ENCODE data around the gene SORBS2.

The SORBS2 gene

GRCh38 chr4:185623444-185624258 is 188.3 kb downstream of the SORBS2 start:
- POLR2A ChIA-PET (ENCODE audit: low non-redundant PET): no interaction called here
- TF ChIP-seq CTCF (conservative IDR thresholded peaks at IDR 0.05; ENCODE audit: low read depth): no peak
- CTCF ChIA-PET: no interaction called here

GRCh38 chr4:185608185-185608584 is 203.8 kb downstream of the SORBS2 start:
- no peak overlapping the region for H3K27ac ChIP-seq
- CTCF ChIA-PET: no interaction called here
- no peak for TF ChIP-seq CTCF (conservative IDR thresholded peaks at IDR 0.05; ENCODE audit: low read depth)
- DNase-seq (ENCODE audit: low spot score): no peak
- POLR2A ChIA-PET (ENCODE audit: low non-redundant PET): no interaction called here

More at GRCh38 chr4:185623444-185624258, 188.3 kb downstream of the SORBS2 start:
- no peak overlapping the region for H3K27ac ChIP-seq
- DNase-seq (ENCODE audit: low spot score): no peak

- DNase-seq (ENCODE audit: low spot score): no peak
- POLR2A ChIA-PET (ENCODE audit: low non-redundant PET): no interaction called here
- CTCF ChIA-PET: interaction anchor here (0.7 kb wide), 1 partner anchor 132 kb away, joined by 3 read pairs; no protein-coding TSS in a partner anchor
- H3K27ac ChIP-seq: no peak overlapping the region
- TF ChIP-seq CTCF (conservative IDR thresholded peaks at IDR 0.05; ENCODE audit: low read depth): no peak
Measured at GRCh38 chr4:185602397-185602796, 209.6 kb downstream of the SORBS2 start.

- H3K27ac ChIP-seq: no peak overlapping the region
- no peak for DNase-seq (ENCODE audit: low spot score)
- ChIA-PET POLR2A (ENCODE audit: low non-redundant PET) (no interaction called here), CTCF (no interaction called here)
- TF ChIP-seq CTCF (conservative IDR thresholded peaks at IDR 0.05; ENCODE audit: low read depth): no peak
Measured at GRCh38 chr4:185600801-185601434, 211.1 kb downstream of the SORBS2 start.

GRCh38 chr4:185599553-185600243 is 212.3 kb downstream of the SORBS2 start:
- DNase-seq (ENCODE audit: low spot score): no peak
- no peak for TF ChIP-seq CTCF (conservative IDR thresholded peaks at IDR 0.05; ENCODE audit: low read depth)
- CTCF ChIA-PET: no interaction called here
- POLR2A ChIA-PET (ENCODE audit: low non-redundant PET): no interaction called here
- H3K27ac ChIP-seq: no peak overlapping the region

- CTCF ChIA-PET: interaction anchor here (0.6 to 3.2 kb wide), 2 partner anchors 126 to 694 kb away, joined by 3 to 29 read pairs; partner anchors contain the start of gene CCDC110
- no peak overlapping the region for H3K27ac ChIP-seq
- DNase-seq (ENCODE audit: low spot score): no peak
- no peak for TF ChIP-seq CTCF (conservative IDR thresholded peaks at IDR 0.05; ENCODE audit: low read depth)
- POLR2A ChIA-PET (ENCODE audit: low non-redundant PET): no interaction called here
Measured at GRCh38 chr4:185598846-185599552, 213.0 kb downstream of the SORBS2 start.
